HCT116 (cell line): ENCODE measurements around the gene TSPAN16. TPM values are rescaled to one million over a fixed set of nuclear protein-coding genes. Genes with fewer than 3 reads are reported as not detected.

Experiments
- ATAC-seq: fragments of 200-7000 bp; cut with Tn5 transposase; 2 replicates; pipeline ENCODE4 v1.9.1; 2020; ENCODE audit warnings: mild to moderate bottlenecking, moderate library complexity
- BruUV-seq: library from RNA; stranded (reverse); fragments of 400-500 nt; replicated peaks from 2 replicates; lab custom pipeline; 2021; lab: Mats Ljungman, UMichigan
- CTCF ChIA-PET: fragments of 300-600 bp; sonication (Branson Sonifier 250); formaldehyde crosslinking; loops from one replicate; lab custom pipeline; 2021; ENCODE audit warnings: antibody characterized with exemption; lab: Charles Lee
- POLR2A ChIA-PET: fragments of 300-600, 350-600 bp; sonication (Branson Sonifier 250); formaldehyde crosslinking; loops from one replicate; lab custom pipeline; 2021; ENCODE audit warnings: antibody characterized with exemption; lab: Charles Lee
- RAD21 ChIA-PET, 2 experiments: fragments of 300-600 bp; sonication (Branson Sonifier 250); formaldehyde crosslinking; loops; one replicate each; lab custom pipeline; 2023; ENCODE audit warnings: low total read pairs in 2 of 2; ENCODE audit not compliant: uncharacterized antibody in 2 of 2, unreplicated experiment in 2 of 2, low non-redundant PET in 1 of 2; lab: Charles Lee
- DNase-seq: peaks from one replicate; pipeline ENCODE4 v3.0.0-alpha.2; 2010; ENCODE audit warnings: low read depth, low spot score
- H2AFZ ChIP-seq: fragments of 200-600 bp; shearing (Covaris generic), sonication (generic); 2 replicates; pipeline ENCODE4 v1.6.1; 2017; ENCODE audit warnings: low read depth, mixed run types, mixed read lengths, antibody characterized with exemption, low read length; ENCODE audit not compliant: poor library complexity, severe bottlenecking
- H3K27ac ChIP-seq: 2 replicates; pipeline ENCODE4 v1.5.1; 2012; ENCODE audit warnings: low read depth, low read length
- H3K27me3 ChIP-seq: fragments of 200-600 bp; sonication (generic); 2 replicates; pipeline ENCODE4 v1.6.1; 2016; ENCODE audit warnings: mixed run types, low read length, mixed read lengths; ENCODE audit not compliant: insufficient read depth
- H3K36me3 ChIP-seq, 2 experiments: fragments of 200-500 bp in 1 of 2; fragments of 200-600 bp in 1 of 2; sonication (Bioruptor generic) in 1 of 2; sonication (generic) in 1 of 2; 2 replicates each; pipeline versions ENCODE4 v1.5.1 to v1.6.1; 2014 to 2016; ENCODE audit warnings: low read length in 2 of 2, inconsistent platforms in 1 of 2, mixed read lengths in 1 of 2, mixed run types in 1 of 2; ENCODE audit not compliant: insufficient read depth in 2 of 2, control insufficient read depth in 1 of 2
- H3K4me1 ChIP-seq, 2 experiments: fragments of 200-600 bp in 1 of 2; sonication (generic) in 1 of 2; 2 replicates each; pipeline versions ENCODE4 v1.5.1 to v1.6.1; 2012 to 2017; ENCODE audit warnings: low read length in 2 of 2, inconsistent platforms in 1 of 2, mild to moderate bottlenecking in 1 of 2, mixed read lengths in 1 of 2, mixed run types in 1 of 2, moderate library complexity in 1 of 2; ENCODE audit not compliant: insufficient read depth in 2 of 2, control insufficient read depth in 1 of 2
- H3K4me2 ChIP-seq: fragments of 200-600 bp; sonication (generic); 2 replicates; pipeline ENCODE4 v1.6.1; 2017; ENCODE audit warnings: mixed run types, low read length, mixed read lengths
- H3K4me3 ChIP-seq, 2 experiments: fragments of 200-600 bp in 1 of 2; sonication (generic) in 1 of 2; replicated peaks in 1 of 2; 2 replicates each; pipeline ENCODE4 v1.5.1; 2011 to 2016; ENCODE audit warnings: low read length in 2 of 2, control low read depth in 1 of 2, low read depth in 1 of 2, mild to moderate bottlenecking in 1 of 2, mixed read lengths in 1 of 2, mixed run types in 1 of 2
- H3K79me2 ChIP-seq: fragments of 200-600 bp; sonication (generic); 2 replicates; pipeline ENCODE4 v1.6.1; 2017; ENCODE audit warnings: mild to moderate bottlenecking, mixed run types, low read length, moderate library complexity, mixed read lengths; ENCODE audit not compliant: insufficient read depth
- H3K9ac ChIP-seq: fragments of 200-600 bp; sonication (generic); 2 replicates; pipeline ENCODE4 v1.6.1; 2016; ENCODE audit warnings: low read length, mixed read lengths
- H3K9me2 ChIP-seq: fragments of 200-600 bp; sonication (generic), shearing (Covaris generic); 2 replicates; pipeline ENCODE4 v1.6.1; 2017; ENCODE audit warnings: mixed run types, mild to moderate bottlenecking, moderate library complexity; ENCODE audit not compliant: insufficient read depth
- H3K9me3 ChIP-seq, 2 experiments: fragments of 200-500 bp in 1 of 2; fragments of 200-600 bp in 1 of 2; sonication (Bioruptor generic) in 1 of 2; sonication (generic) in 1 of 2; 2 replicates each; pipeline ENCODE4 v1.6.1; 2014 to 2017; ENCODE audit warnings: low read length in 2 of 2, mixed read lengths in 2 of 2, inconsistent platforms in 1 of 2, low read depth in 1 of 2, mild to moderate bottlenecking in 1 of 2, mixed run types in 1 of 2, moderate library complexity in 1 of 2; ENCODE audit not compliant: control insufficient read depth in 1 of 2, insufficient read depth in 1 of 2
- H4K20me1 ChIP-seq: fragments of 200-600 bp; sonication (generic), shearing (Covaris generic); 2 replicates; pipeline ENCODE4 v1.6.1; 2017; ENCODE audit warnings: mixed run types, mild to moderate bottlenecking, moderate library complexity; ENCODE audit not compliant: insufficient read depth
- CBX3 ChIP-seq: IDR thresholded peaks from 2 replicates; pipeline ENCODE4 v1.6.1; 2012; ENCODE audit warnings: low read depth
- ELF1 ChIP-seq: IDR thresholded peaks from 2 replicates; pipeline ENCODE4 v1.6.1; 2012; ENCODE audit warnings: low read depth, borderline replicate concordance
- EZH2 ChIP-seq: fragments of 200-600 bp; sonication (generic); IDR thresholded peaks from 2 replicates; pipeline ENCODE4 v1.6.1; 2017; ENCODE audit warnings: antibody characterized with exemption, mixed run types
- EZH2phosphoT487 ChIP-seq: fragments of 200-600 bp; IDR thresholded peaks from 2 replicates; pipeline ENCODE4 v1.6.1; 2018; ENCODE audit warnings: antibody characterized with exemption, borderline replicate concordance
- FOSL1 ChIP-seq: IDR thresholded peaks from 2 replicates; pipeline ENCODE4 v1.6.1; 2012; ENCODE audit warnings: low read depth
- POLR2A ChIP-seq: IDR thresholded peaks from 2 replicates; pipeline ENCODE4 v1.7.0; 2011; ENCODE audit warnings: borderline replicate concordance; ENCODE audit not compliant: insufficient read depth, insufficient read length; ENCODE audit errors: extremely low read depth
- POLR2AphosphoS5 ChIP-seq: IDR thresholded peaks from 2 replicates; pipeline ENCODE4 v1.6.1; 2011; ENCODE audit warnings: mild to moderate bottlenecking, low read depth, low read length, moderate library complexity
- RAD21 ChIP-seq: IDR thresholded peaks from 2 replicates; pipeline ENCODE4 v1.6.1; 2012; ENCODE audit warnings: low read depth, mild to moderate bottlenecking
- SP1 ChIP-seq: IDR thresholded peaks from 2 replicates; pipeline ENCODE4 v1.6.1; 2012; ENCODE audit warnings: low read depth
- SRF ChIP-seq: IDR thresholded peaks from 2 replicates; pipeline ENCODE4 v1.6.1; 2012; ENCODE audit warnings: low read depth
- YY1 ChIP-seq: IDR thresholded peaks from 2 replicates; pipeline ENCODE4 v1.6.1; 2011; ENCODE audit warnings: low read length, low read depth, moderate library complexity, mild to moderate bottlenecking; ENCODE audit not compliant: insufficient replicate concordance; ENCODE audit errors: extremely low read depth
- ZFX ChIP-seq: fragments of 450-650 bp; IDR thresholded peaks from 2 replicates; pipeline ENCODE4 v1.6.1; 2017
- intact Hi-C: fragments of 100-400 bp; cut with micrococcal nuclease; formaldehyde crosslinking; loops from 2 replicates; pipeline ENCODE4 v1.10.0; 2022
- total RNA-seq: library from RNA; stranded (reverse); gene quantifications from one replicate; pipeline ENCODE4 v1.2.1, GENCODE V29; 2021; ENCODE audit not compliant: unreplicated experiment
- TF ChIP-seq, protein P1 (sequence below): IDR thresholded peaks from 2 replicates; pipeline ENCODE4 v1.6.1; 2011; ENCODE audit warnings: mild to moderate bottlenecking, low read length, moderate library complexity; ENCODE audit not compliant: insufficient replicate concordance; ENCODE audit errors: extremely low read depth
- TF ChIP-seq, protein P2 (sequence below): IDR thresholded peaks from 2 replicates; pipeline ENCODE4 v1.6.1; 2012

Gene TSPAN16
- total RNA-seq, 1 experiment from 2014 or later, result not detected

DNA sequence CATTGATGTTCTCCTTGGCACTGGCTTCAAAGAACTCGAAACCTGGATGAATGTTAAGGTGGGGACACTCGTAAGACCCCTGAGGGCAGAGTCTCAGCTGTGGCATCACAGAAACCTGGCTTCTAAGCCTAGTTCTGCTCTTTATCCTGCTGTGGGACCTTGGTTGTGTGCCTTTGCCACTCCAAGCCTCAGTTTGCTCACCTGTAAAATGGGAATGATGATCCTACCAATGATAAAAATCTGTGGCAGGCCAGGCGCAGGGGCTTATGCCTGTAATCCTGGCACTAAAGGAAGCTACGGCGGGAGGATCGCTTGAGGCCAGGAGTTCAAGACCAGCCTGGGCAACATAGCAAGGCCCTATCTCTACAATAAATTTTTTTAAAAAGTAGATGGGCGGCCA is 29.6 kb downstream of the TSPAN16 start (continued):
- no peak for TF ChIP-seq POLR2AphosphoS5
- TF ChIP-seq ELF1, result no peak
- TF ChIP-seq YY1, result no peak
- no peak for TF ChIP-seq RAD21
- TF ChIP-seq SP1, result no peak
- TF ChIP-seq SRF, result no peak
- no peak for TF ChIP-seq POLR2A
- TF ChIP-seq FOSL1, result no peak
- TF ChIP-seq, protein P1, sequence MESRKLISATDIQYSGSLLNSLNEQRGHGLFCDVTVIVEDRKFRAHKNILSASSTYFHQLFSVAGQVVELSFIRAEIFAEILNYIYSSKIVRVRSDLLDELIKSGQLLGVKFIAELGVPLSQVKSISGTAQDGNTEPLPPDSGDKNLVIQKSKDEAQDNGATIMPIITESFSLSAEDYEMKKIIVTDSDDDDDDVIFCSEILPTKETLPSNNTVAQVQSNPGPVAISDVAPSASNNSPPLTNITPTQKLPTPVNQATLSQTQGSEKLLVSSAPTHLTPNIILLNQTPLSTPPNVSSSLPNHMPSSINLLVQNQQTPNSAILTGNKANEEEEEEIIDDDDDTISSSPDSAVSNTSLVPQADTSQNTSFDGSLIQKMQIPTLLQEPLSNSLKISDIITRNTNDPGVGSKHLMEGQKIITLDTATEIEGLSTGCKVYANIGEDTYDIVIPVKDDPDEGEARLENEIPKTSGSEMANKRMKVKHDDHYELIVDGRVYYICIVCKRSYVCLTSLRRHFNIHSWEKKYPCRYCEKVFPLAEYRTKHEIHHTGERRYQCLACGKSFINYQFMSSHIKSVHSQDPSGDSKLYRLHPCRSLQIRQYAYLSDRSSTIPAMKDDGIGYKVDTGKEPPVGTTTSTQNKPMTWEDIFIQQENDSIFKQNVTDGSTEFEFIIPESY, result no peak

DNA sequence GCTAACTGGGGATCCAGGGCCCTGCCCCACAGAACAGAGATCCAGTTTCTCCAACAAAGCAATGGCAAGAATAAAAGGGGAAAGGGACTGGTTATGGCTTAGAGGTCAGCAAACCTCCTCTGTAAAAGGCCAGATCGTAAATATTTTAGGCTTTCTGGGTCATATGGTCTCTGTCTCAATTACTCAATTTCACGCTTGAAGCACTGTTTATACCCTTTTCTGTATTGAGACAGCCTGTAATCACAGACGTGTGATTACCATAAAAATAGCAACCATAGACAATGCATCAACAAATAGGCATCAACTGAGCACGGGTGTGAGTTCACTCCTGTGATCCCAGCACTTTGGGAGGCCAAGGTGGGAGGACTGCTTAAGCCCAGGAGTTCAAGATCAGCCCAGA is 34.2 kb downstream of the TSPAN16 start:
- Histone ChIP-seq H2AFZ (no peak overlapping the region), H3K9me3 (no peaks in the 10 kb centered on the region), H3K27ac (no peak overlapping the region), H3K9me2 (no peaks in the 10 kb centered on the region), H4K20me1 (no peaks in the 10 kb centered on the region), H3K4me3 (no peak overlapping the region), H3K36me3 (peaks cover 2 to 10% of the 10 kb centered on the region in 2 experiments; a peak in 3 of 4 replicates), H3K4me1 (no peaks in the 10 kb centered on the region), H3K27me3 (no peaks in the 10 kb centered on the region), H3K79me2 (no peaks in the 10 kb centered on the region), H3K9ac (no peak overlapping the region), H3K4me2 (no peak overlapping the region)
- TF ChIP-seq RAD21, result no peak
- TF ChIP-seq, protein P1, result no peak
- TF ChIP-seq EZH2phosphoT487, result no peak
- no peak for TF ChIP-seq ELF1
- no peak for TF ChIP-seq EZH2
- no peak for TF ChIP-seq CBX3
- TF ChIP-seq ZFX, result no peak
- TF ChIP-seq, protein P2, sequence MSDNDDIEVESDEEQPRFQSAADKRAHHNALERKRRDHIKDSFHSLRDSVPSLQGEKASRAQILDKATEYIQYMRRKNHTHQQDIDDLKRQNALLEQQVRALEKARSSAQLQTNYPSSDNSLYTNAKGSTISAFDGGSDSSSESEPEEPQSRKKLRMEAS, result no peak
- TF ChIP-seq YY1, result no peak
- TF ChIP-seq POLR2AphosphoS5, result no peak
- BruUV-seq, result no TSS peak
- RAD21 ChIA-PET, result no interaction called here
- intact Hi-C loops, result no loop called here
- CTCF ChIA-PET, result no interaction called here
- POLR2A ChIA-PET, result no interaction called here
- DNase-seq (no peak), ATAC-seq (no peak)
